Right atrium auricular region (tissue), 2 donors: ENCODE measurements around the gene ZNF385B. TPM values are rescaled to one million over a fixed set of nuclear protein-coding genes. Genes with fewer than 3 reads are reported as not detected.

Experiments
- DNase-seq: peaks from one replicate; pipeline ENCODE4 v3.0.0-alpha.2; 2019; ENCODE audit warnings: low spot score
- H3K27ac ChIP-seq, 2 donors: fragments of 200-600 bp; sonication (generic); 1 replicate in 1 of 2; 2 replicates in 1 of 2; pipeline ENCODE4 v1.5.1; 2016 to 2019
- H3K27me3 ChIP-seq, 2 donors: fragments of 200-600 bp; sonication (generic); one replicate each; pipeline versions ENCODE4 v1.5.1 to v1.6.0; 2017 to 2019
- H3K36me3 ChIP-seq: fragments of 200-600 bp; sonication (generic); one replicate; pipeline ENCODE4 v1.5.1; 2016
- H3K4me1 ChIP-seq, 2 donors: fragments of 200-600 bp; sonication (generic); one replicate each; pipeline versions ENCODE4 v1.5.1 to v1.6.0; 2017 to 2019
- H3K4me3 ChIP-seq, 2 donors: fragments of 200-600 bp; sonication (generic); 1 replicate in 1 of 2; 2 replicates in 1 of 2; pipeline ENCODE4 v1.5.1; 2017 to 2019; ENCODE audit warnings: mild to moderate bottlenecking in 1 of 2, moderate library complexity in 1 of 2
- H3K9me3 ChIP-seq, 2 donors: fragments of 200-600 bp; sonication (generic); one replicate each; pipeline ENCODE4 v1.5.1; 2019
- CTCF ChIP-seq, 2 donors: fragments of 200-600 bp; sonication (generic); IDR thresholded peaks; one replicate each; pipeline ENCODE4 v1.5.1; 2019; ENCODE audit warnings: antibody characterized with exemption in 2 of 2
- total RNA-seq, 2 donors: library from RNA; depleted of rRNA; stranded (reverse); fragments of >200 nt; gene quantifications; one replicate each; pipeline ENCODE4 v1.1.0, GENCODE V29; 2016

Gene ZNF385B
- total RNA-seq, 2 donors from 2014 or later = 23.2 to 33.3 TPM

- Histone ChIP-seq H3K4me1 (no peaks in the 10 kb centered on the region), H3K27ac (no peak overlapping the region), H3K36me3 (no peaks in the 10 kb centered on the region), H3K9me3 (no peaks in the 10 kb centered on the region), H3K27me3 (no peaks in the 10 kb centered on the region), H3K4me3 (no peak overlapping the region)
- TF ChIP-seq CTCF (IDR thresholded peaks at IDR 0.05) = no peak
- no peak for DNase-seq
These were observed 38.9 kb downstream of the ZNF385B start for GRCh38 chr2:179822540-179822939.

- Histone ChIP-seq H3K27me3 (no peaks in the 10 kb centered on the region), H3K9me3 (no peaks in the 10 kb centered on the region), H3K36me3 (no peaks in the 10 kb centered on the region), H3K4me3 (no peak overlapping the region), H3K4me1 (no peaks in the 10 kb centered on the region), H3K27ac (no peak overlapping the region)
- TF ChIP-seq CTCF (IDR thresholded peaks at IDR 0.05) = no peak
- no peak for DNase-seq
These were observed 42.9 kb downstream of the ZNF385B start for GRCh38 chr2:179818546-179818945.

GRCh38 chr2:179817181-179817841 is 44.1 kb downstream of the ZNF385B start:
- no peaks in the 10 kb centered on the region for H3K4me1 ChIP-seq
- no peak for TF ChIP-seq CTCF (IDR thresholded peaks at IDR 0.05)
- no peaks in the 10 kb centered on the region for H3K27me3 ChIP-seq
- H3K4me3 ChIP-seq = no peak overlapping the region
- no peak for DNase-seq
- no peak overlapping the region for H3K27ac ChIP-seq
- H3K36me3 ChIP-seq = no peaks in the 10 kb centered on the region
- peaks cover 0 to 2% of the 10 kb centered on the region in 2 donors for H3K9me3 ChIP-seq

- Histone ChIP-seq H3K4me3 (no peak overlapping the region), H3K9me3 (peaks cover 0 to 6% of the 10 kb centered on the region in 2 donors), H3K27ac (no peak overlapping the region), H3K36me3 (no peaks in the 10 kb centered on the region), H3K27me3 (no peaks in the 10 kb centered on the region), H3K4me1 (no peaks in the 10 kb centered on the region)
- no peak for DNase-seq
- TF ChIP-seq CTCF (IDR thresholded peaks at IDR 0.05) = no peak
These were observed 47.4 kb downstream of the ZNF385B start for GRCh38 chr2:179814050-179814449.

GRCh38 chr2:179812501-179812900 is 48.9 kb downstream of the ZNF385B start:
- Histone ChIP-seq H3K4me1 (no peaks in the 10 kb centered on the region), H3K27me3 (no peaks in the 10 kb centered on the region), H3K27ac (no peak overlapping the region), H3K9me3 (peaks cover 0 to 6% of the 10 kb centered on the region in 2 donors), H3K36me3 (no peaks in the 10 kb centered on the region), H3K4me3 (no peak overlapping the region)
- TF ChIP-seq CTCF (IDR thresholded peaks at IDR 0.05) = no peak
- no peak for DNase-seq

GRCh38 chr2:179811042-179811441 is 50.4 kb downstream of the ZNF385B start:
- no peaks in the 10 kb centered on the region for H3K36me3 ChIP-seq
- TF ChIP-seq CTCF (IDR thresholded peaks at IDR 0.05) = no peak
- no peaks in the 10 kb centered on the region for H3K4me1 ChIP-seq
- H3K9me3 ChIP-seq = peaks cover 0 to 6% of the 10 kb centered on the region in 2 donors
- H3K27me3 ChIP-seq = no peaks in the 10 kb centered on the region
- H3K4me3 ChIP-seq = no peak overlapping the region
- DNase-seq = no peak
- no peak overlapping the region for H3K27ac ChIP-seq
